HUDEP-2 (cell line): ENCODE measurements around the gene GOLGA6L25.
"Not testable (repeated sequence)": the region's sequence is repeated elsewhere in the genome, so short reads cannot be mapped to it uniquely, and the experiment has no call there.

Source experiments
- DNase-seq, 76 experiments: peaks; one replicate each; lab custom pipeline; 2025; ENCODE audit not compliant: unreplicated experiment in 76 of 76; lab: John Stamatoyannopoulos, UW

The GOLGA6L25 gene, protein sequence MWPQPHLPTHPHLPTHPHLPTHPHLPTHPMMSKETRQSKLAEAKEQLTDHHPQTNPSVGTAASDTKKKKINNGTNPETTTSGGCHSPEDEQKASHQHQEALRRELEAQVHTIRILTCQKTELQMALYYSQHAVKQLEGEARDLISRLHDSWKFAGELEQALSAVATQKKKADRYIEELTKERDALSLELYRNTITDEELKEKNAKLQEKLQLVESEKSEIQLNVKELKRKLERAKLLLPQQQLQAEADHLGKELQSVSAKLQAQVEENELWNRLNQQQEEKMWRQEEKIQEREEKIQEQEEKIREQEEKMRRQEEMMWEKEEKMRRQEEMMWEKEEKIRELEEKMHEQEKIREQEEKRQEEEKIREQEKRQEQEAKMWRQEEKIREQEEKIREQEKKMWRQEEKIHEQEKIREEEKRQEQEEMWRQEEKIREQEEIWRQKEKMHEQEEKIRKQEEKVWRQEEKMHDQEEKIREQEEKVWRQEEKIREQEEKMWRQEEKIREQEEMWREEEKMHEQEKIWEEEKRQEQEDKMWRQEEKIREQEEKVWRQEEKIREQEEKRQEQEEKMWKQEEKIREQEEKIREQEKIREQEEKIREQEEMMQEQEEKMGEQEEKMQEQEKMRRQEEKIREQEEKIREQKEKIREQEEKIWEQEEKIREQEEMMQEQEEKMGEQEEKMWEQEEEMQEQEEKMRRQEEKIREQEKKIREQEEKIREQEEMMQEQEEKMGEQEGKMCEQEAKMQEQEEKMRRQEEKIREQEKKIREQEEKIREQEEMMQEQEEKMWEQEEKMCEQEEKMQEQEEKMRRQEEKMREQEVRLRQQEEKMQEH

DNA sequence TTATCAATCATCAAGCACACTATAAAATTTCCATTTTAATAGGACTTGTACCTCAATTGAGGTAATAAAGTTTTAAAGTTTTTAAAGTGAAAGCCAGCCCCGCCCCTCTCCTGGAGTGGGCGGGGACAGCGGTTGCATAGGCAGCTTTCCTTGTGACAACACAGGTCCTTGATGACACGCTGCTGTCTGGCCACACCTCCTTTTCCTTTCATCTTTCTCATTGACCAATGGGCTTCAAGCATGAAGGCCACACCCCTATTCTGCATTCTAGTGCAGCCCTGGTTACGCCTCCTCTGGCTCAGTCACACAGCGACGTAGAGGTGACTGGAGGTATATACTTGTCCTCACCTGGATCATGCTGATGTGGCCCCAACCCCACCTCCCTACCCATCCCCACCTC lies at the start of gene GOLGA6L25:
Gene GOLGA6L25 (plus strand): TSS at position 301 of the 400 bp plus-strand sequence. CDS start 61 bp downstream, at position 362.
- not testable (repeated sequence) for DNase-seq

DNA sequence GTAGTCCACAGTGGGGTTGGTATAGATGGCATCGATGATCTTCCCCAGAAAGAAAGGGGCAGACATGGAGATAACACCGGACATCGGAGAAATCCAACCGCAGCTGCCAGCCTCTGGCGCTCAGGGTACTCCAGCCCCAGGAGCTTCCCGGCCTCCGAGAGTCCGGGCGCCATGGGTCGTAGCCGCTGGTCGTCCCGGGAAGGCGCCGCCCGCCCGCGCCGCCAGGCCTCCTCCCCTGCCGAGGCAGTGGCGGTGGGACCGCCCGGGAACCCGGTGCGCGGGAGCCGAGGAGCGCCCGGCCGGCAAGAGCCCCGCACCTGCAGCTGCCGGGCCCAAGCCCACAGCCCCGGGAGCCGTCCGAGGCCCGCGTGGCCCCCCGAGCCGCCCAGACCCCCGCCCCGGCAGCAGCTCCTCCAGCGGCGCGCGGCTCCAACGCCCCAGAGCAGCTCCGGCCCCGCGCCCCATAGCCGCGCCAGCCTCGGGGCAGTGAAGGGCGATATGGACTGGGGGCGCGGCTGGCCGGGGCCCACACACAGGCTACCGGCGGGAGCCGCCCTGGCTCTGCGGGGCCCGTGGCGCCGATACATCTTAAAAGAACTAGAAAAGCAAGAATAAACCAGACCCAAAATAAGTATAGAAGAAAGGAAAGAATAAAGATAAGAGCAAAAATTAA lies 45.0 kb upstream of the GOLGA6L25 start:
- not testable (repeated sequence) for DNase-seq

DNA sequence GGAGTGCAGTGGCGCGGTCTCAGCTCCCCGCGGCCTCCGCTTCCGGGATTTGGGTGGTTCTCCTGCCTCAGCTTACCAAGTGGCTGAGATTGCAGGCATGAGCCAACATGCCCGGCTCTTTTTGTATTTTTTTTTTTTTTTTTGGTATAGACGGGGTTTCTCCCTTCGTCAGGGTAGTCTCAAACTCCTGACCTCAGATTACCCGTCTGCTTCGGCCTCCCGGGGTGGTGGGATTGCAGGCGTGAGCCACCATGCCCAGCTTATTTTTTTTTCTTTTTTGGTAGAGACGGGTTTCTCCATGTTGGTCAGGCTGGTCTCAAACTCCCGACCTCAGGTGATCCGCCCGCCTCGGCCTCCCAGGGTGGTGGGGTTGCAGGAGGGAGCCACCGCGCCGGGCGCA lies 39.2 kb upstream of the GOLGA6L25 start:
- not testable (repeated sequence) for DNase-seq

DNA sequence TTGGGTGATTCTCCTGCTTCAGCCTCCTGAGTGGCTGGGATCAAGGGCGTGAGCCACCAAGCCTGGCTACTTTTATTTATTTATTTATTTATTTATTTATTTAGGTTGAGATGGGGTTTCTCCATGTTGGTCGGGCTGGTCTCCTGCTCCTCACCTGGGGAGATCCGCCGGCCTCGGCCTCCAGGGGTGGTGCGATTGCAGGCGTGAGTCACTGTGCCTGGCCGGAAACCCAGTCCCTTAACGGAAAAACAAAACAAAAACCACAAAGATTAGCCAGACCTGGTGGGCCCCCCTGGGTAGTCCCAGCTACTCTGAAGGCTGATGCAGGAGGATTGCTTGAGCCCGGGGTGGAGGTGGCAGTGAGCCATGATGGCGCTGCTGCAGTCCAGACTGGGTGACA lies 38.2 kb upstream of the GOLGA6L25 start:
- not testable (repeated sequence) for DNase-seq

DNA sequence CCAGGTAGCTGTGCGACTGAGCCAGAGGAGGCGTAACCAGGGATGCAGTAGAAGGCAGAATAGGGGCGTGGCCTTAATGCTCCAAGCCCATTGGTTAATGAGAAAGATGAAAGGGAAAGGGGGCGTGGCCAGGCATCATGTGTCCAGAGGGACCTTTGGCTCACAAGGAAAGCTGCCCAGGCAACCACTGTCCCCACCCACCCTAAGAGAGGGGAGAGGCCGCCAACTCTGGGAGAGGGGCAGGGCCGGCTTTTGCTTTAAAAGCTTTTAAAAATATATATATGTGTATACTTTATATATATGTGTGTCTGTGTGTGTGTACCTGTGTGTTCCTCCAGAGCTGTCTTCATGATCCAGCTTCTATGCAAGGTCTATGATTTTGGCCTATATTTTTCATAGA lies 20.4 kb upstream of the GOLGA6L25 start, which contains the start of gene GOLGA8G:
Gene GOLGA8G (minus strand): TSS at position 18 of the 400 bp plus-strand sequence. CDS start 62 bp downstream, outside the sequence.
- not testable (repeated sequence) for DNase-seq

DNA sequence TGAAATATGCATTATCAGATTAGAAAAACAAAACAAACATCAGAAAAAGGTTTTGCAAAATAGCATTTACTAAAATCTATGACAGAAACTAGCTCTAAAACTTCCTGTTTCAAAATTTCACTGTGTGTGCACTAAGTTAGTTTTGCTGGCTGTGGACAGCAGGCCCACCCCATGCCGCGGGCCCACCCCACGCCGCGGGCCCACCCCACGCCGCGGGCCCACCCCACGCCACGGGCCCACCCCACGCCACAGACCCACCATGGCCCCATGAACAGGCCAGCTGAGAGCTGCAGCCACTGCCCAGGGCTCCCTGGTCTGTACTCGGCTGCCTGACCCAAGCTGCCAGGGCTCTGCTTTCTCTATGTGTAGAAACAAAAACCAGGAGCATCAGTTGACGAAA lies 20.0 kb downstream of the GOLGA6L25 start:
- not testable (repeated sequence) for DNase-seq

DNA sequence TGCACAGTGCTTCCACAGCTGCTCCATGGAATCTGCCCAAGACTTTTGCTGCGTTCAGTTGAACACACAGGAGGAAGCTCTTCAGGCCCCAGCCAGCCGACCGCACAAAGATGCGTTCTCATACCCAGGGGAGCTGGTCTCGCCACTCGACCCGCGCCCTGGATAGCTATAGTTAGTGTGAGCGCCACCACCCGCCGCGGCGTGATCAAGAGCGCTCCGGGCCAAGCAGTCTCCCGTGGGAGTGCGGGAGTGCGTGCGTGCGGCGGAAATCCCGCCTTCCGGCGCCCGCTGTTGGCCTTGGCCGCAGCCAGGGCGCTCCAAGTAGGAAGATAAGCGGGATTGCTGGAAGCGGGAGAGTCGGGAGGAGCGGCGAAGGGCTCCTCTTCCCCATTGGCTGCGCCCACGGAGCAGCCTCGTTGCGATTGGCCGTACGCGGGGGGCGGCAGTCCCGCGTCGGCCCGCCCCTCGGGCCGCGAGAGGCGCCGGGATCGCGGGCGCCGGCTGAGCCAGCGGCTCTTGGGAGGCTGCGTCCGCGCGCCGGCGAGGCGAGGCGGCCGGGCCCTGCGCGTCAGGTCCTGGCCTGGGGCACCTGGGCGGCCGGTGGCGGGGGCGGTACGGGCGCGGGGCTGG lies 35.7 kb downstream of the GOLGA6L25 start:
- DNase-seq = not testable (repeated sequence)

DNA sequence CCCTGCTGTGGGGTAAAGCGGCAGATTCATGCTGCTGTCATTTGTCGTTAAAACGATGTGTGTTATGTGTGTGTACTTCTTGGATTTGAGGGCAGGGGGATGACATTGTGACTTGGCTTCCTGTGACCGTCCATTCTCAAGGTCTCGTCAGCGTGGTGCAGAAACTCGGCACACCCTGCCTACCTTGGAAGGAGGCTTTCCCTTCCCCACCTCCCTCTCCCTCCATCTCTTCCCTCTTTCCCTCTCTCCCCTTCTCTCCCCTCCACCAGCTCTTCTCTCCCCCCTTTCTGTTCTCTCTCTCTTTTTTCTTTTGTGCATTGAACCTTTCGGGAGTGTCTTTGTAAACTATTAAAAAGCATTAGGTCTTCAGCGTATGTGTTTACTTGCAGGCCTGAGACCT lies 36.4 kb downstream of the GOLGA6L25 start:
- DNase-seq = not testable (repeated sequence)

DNA sequence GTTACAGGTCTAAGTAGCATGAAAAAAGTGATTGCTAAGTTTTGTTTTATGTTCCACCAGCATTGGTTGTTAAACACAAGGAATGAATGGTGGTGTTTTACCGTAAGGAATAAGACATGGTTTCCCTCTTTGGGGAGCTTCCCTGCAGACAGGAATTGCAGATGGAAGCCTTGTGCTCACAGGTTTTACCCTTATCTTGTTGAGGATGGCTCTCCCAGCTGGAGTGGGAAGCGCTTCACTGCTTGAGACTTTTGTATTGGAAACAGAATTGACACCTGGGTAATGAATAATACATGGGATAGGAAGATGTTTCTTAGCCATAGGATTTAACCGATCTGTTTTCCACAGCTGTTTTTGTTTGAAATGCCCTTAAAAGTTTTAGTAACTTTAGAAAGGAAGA lies 39.0 kb downstream of the GOLGA6L25 start:
- not testable (repeated sequence) for DNase-seq

DNA sequence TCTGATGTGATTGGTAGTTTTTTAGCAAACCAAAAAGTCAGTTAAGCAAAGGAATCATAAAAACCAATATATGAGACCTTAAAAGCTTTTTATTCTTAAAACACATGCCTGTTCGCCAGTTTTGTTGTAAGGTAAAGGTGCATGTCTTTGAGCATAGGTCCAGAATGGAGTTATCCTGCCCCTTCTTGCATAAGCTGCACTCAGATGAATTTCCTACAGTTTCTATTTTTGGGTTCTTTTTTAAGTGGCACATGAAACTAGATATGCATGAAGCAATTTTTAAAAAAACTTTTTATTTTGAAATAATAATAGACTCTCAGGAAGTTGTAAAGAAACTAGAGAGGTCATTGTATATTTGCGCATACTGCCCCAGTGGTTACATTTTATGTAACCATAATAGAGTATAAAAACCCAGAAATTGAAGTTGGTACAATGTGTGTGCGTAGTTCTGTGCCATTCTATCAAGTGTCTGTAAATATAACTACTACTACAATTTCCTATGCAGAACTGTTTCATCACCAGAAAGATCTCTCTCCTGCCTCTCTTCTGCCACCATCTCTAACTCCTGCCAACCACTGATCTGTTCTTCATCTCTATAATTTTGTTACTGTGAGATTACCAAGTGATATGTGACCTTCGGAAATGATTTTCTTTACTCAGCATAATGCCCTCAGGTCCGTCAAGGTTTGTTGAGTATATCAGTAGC lies 40.2 kb downstream of the GOLGA6L25 start:
- DNase-seq = not testable (repeated sequence)

DNA sequence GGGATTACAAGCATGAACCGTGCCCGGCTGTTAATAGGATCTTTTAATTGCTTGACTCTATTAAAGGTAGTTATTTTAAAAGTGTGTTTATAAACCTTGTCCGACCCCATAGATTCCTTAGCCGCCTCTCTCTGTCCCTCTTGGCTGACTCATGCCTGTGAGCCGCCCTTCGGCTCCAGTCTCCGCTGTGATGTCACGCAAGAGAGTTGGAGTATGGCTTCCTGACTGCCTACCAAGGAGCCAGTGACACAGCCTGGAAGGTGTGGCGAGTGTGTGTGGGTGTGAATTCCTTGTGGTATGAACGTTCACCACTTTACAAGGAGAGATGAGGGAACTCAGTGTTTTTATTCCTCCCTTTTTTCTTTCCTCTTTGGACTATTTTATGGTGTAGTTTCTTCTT lies 44.1 kb downstream of the GOLGA6L25 start:
- DNase-seq = not testable (repeated sequence)

DNA sequence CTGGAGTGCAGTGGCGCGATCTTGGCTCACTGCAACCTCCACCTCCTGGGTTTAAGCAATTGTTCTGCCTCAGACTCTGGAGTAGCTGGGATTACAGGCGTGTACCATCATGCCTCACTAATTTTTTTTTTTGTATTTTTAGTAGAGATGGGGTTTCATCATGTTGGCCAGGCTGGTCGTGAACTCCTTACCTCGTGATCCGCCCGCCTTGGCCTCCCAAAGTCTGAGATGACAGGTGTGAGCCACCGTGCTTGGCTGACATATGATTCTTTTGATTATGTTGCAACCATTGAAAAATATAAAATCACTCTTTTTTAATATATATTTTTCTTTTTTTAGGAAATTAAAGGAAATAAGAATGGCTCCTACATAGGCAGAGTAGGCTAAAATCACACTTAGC lies 44.8 kb downstream of the GOLGA6L25 start:
- not testable (repeated sequence) for DNase-seq

DNA sequence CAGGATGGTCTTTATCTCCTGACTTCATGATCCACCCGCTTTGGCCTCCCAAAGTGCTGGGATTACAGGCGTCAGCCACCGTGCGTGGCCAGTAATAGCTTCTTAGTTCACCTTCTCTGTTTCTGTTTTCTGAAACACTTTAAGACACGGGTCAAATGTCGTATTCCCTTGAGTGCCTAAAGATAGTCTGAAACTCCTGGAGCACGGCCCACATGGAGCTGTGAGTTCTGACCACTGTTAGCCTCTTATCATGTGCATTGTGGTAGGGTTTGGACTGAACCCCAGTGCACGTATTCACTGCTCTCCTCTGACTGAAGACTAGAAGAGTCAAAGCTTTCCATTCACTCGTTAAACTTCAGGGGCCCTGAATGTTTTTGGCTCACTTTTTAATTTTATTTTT lies 48.8 kb downstream of the GOLGA6L25 start:
- not testable (repeated sequence) for DNase-seq
